ENCODE measurements around the gene SEC61A2.

- TF ChIP-seq CTCF (IDR thresholded peaks at IDR 0.05) (no peak), POLR2A (IDR thresholded peaks at IDR 0.05) (no peak)
Observed at GRCh38 chr10:12113627-12114026, 15.8 kb upstream of the SEC61A2 start.
